HG03469 (cell line): ENCODE measurements around the gene NSMF.

Experiments
- ATAC-seq: cut with Tn5 transposase; IDR thresholded peaks from one replicate; pipeline ENCODE4 v1.9.1; 2021; ENCODE audit warnings: mild to moderate bottlenecking, moderate library complexity, moderate number of reproducible peaks; ENCODE audit not compliant: unreplicated experiment

Gene NSMF

GRCh38 chr9:137459152-137459600, at the start of gene NSMF:
TSS of gene NSMF (minus strand) at chr9:137459334. CDS start at chr9:137459102, 232 bp downstream.
- peak; percentile 43 for ATAC-seq

GRCh38 chr9:137506702-137507171, 47.6 kb upstream of the NSMF start:
- no peak for ATAC-seq

GRCh38 chr9:137506274-137506673, 47.1 kb upstream of the NSMF start:
- no peak for ATAC-seq

GRCh38 chr9:137505421-137506140, 46.4 kb upstream of the NSMF start:
- no peak for ATAC-seq

GRCh38 chr9:137504432-137504777, 45.3 kb upstream of the NSMF start:
- ATAC-seq: no peak

GRCh38 chr9:137502008-137502911, 43.1 kb upstream of the NSMF start:
- ATAC-seq: no peak

GRCh38 chr9:137501457-137501856, 42.3 kb upstream of the NSMF start:
- ATAC-seq: no peak

GRCh38 chr9:137500666-137501397, 41.7 kb upstream of the NSMF start:
- no peak for ATAC-seq

GRCh38 chr9:137499858-137500661, 40.9 kb upstream of the NSMF start:
- no peak for ATAC-seq

- no peak for ATAC-seq
Measured at GRCh38 chr9:137499416-137499815, 40.3 kb upstream of the NSMF start.

GRCh38 chr9:137498720-137499150, 39.6 kb upstream of the NSMF start:
- ATAC-seq: no peak

- no peak for ATAC-seq
Measured at GRCh38 chr9:137497921-137498719, 39.0 kb upstream of the NSMF start.

GRCh38 chr9:137496601-137497375, 37.7 kb upstream of the NSMF start:
- ATAC-seq: no peak

GRCh38 chr9:137494550-137495351, 35.6 kb upstream of the NSMF start:
- no peak for ATAC-seq

GRCh38 chr9:137494104-137494544, 35.0 kb upstream of the NSMF start:
- no peak for ATAC-seq

GRCh38 chr9:137493364-137494103, 34.4 kb upstream of the NSMF start:
- ATAC-seq: no peak
